Measurements from ENCODE around the gene LNX1. TPM values are rescaled to one million over a fixed set of nuclear protein-coding genes. Genes with fewer than 3 reads are reported as not detected.

Gene LNX1
- total and polyA plus RNA-seq, 2 donors (not counting 3 experiments of a cell fraction or from before 2014, with no cell fraction given), result 0.72 to 1.3 TPM

DNA sequence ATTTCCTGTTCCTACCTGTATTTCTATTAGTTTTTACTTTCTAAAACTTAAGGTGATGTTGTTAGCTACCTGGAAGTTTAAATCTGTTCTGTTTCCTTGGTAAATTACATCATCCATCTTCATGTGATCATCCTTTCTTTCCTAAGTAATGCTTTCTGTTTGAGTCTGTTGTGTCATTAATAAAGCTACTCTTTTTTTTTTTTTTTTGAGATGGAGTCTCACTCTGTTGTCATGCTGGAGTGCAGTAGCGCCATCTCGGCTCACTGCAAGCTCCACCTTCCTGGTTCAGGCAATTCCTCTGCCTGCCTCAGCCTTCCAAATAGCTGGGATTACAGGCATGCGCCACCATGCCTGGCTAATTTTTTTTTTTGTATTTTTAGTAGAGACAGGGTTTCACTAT is 140.5 kb downstream of the LNX1 start:
- Histone ChIP-seq H3K27ac (ENCODE audit: insufficient read depth, low read depth, low read length) (no peak overlapping the region), H2AFZ (ENCODE audit: low read depth, low read length) (no peak overlapping the region), H3K79me2 (ENCODE audit: control insufficient read depth, insufficient read depth, low read length) (no peaks in the 10 kb centered on the region), H4K20me1 (replicated peaks; ENCODE audit: control insufficient read depth, extremely low read depth, insufficient read depth, low read length) (peaks cover 2% of the 10 kb centered on the region), H3K4me3 (replicated peaks in 1 of 3; ENCODE audit: insufficient read depth in 1 of 3, low read depth in 1 of 3, low read length in 3 of 3) (no peak overlapping the region), H3K9me1 (replicated peaks; ENCODE audit: control insufficient read depth, extremely low read depth, insufficient read depth, low read length) (no peaks in the 10 kb centered on the region), H3K4me1 (ENCODE audit: control insufficient read depth, extremely low read depth, insufficient read depth, low read length) (no peaks in the 10 kb centered on the region), H3K9ac (replicated peaks; ENCODE audit: extremely low read depth, insufficient read depth, low read length) (no peak overlapping the region), H3K27me3 (ENCODE audit: control insufficient read depth in 2 of 2, insufficient read depth in 2 of 2, low read length in 2 of 2) (no peaks in the 10 kb centered on the region), H3K4me2 (ENCODE audit: insufficient read depth, low read length) (no peak overlapping the region), H3K36me3 (ENCODE audit: control insufficient read depth in 2 of 2, extremely low read depth in 1 of 2, insufficient read depth in 2 of 2, low read length in 2 of 2) (peaks cover 3 to 4% of the 10 kb centered on the region in 2 experiments), H3K9me3 (replicated peaks; ENCODE audit: control insufficient read depth, insufficient read depth, low read length) (no peaks in the 10 kb centered on the region)
- no TSS peak for BruUV-seq (replicated peaks)
- dilution Hi-C loops (cut with MboI; ENCODE audit: extremely low pct_ligation_motif_present, low sequenced_read_pairs), result no loop called here
- FAIRE-seq, result no peak
- no peak for DNase-seq (ENCODE audit: low read depth, low spot score)
- ChIA-PET POLR2A (interaction anchor here (0.6 to 0.7 kb wide), 2 partner anchors 362 to 371 kb away, joined by 3 to 6 read pairs; no protein-coding TSS in a partner anchor), CTCF (interaction anchor here (0.9 to 2.0 kb wide), 3 partner anchors 10 to 783 kb away, joined by 3 to 10 read pairs (median 8); no protein-coding TSS in a partner anchor)
- TF ChIP-seq MYC (IDR thresholded peaks at IDR 0.05; ENCODE audit: low read depth, low read length), result no peak
- TF ChIP-seq EZH2 (IDR thresholded peaks at IDR 0.05; ENCODE audit: borderline replicate concordance, low read depth, low read length, severe bottlenecking), result no peak
- TF ChIP-seq, protein P1, sequence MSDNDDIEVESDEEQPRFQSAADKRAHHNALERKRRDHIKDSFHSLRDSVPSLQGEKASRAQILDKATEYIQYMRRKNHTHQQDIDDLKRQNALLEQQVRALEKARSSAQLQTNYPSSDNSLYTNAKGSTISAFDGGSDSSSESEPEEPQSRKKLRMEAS (IDR thresholded peaks at IDR 0.05; ENCODE audit: insufficient read depth, insufficient read length), result no peak
- no peak for TF ChIP-seq POLR2AphosphoS5 (IDR thresholded peaks at IDR 0.05; ENCODE audit: insufficient read depth, low read depth, low read length)
- intact Hi-C loops (cut with micrococcal nuclease), result loop anchor here (10.0 kb wide), 1 partner anchor 436 kb away; no protein-coding TSS in a partner anchor

DNA sequence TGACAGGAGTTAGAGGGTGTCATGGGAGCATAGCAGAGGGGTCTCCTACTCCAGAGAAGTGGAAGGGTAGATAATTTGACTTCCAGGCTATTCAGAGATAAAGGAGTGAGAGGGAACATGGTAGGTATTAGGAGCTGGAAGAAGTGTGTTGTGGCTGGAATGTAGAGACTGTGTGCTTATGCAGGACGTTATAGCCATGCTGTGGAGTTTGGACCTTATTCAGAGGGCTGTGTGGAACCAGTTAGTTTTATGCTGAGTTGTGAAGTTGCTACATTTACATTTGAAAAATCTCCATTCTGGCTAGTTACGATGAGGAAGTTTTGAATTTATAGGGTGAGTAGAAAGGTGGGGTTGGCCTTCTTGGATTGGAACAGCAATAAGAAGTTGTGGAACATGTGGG is 146.3 kb downstream of the LNX1 start:
- H3K4me1 ChIP-seq (ENCODE audit: control insufficient read depth, extremely low read depth, insufficient read depth, low read length), result no peaks in the 10 kb centered on the region
- TF ChIP-seq JUN (IDR thresholded peaks at IDR 0.05; ENCODE audit: borderline replicate concordance, insufficient read depth, insufficient read length, low read depth) (no peak), MYC (IDR thresholded peaks at IDR 0.05; ENCODE audit: low read depth, low read length) (no peak), EZH2 (IDR thresholded peaks at IDR 0.05; ENCODE audit: borderline replicate concordance, low read depth, low read length, severe bottlenecking) (no peak), POLR2A (IDR thresholded peaks at IDR 0.05; ENCODE audit: low read depth, low read length) (no peak), GATA2 (IDR thresholded peaks at IDR 0.05; ENCODE audit: insufficient read depth, insufficient read length, low read depth, low read length) (no peak), POLR2AphosphoS5 (IDR thresholded peaks at IDR 0.05; ENCODE audit: insufficient read depth, low read depth, low read length) (no peak), FOS (IDR thresholded peaks at IDR 0.05; ENCODE audit: borderline replicate concordance, insufficient read depth, low read length) (no peak)
- TF ChIP-seq, protein P2, sequence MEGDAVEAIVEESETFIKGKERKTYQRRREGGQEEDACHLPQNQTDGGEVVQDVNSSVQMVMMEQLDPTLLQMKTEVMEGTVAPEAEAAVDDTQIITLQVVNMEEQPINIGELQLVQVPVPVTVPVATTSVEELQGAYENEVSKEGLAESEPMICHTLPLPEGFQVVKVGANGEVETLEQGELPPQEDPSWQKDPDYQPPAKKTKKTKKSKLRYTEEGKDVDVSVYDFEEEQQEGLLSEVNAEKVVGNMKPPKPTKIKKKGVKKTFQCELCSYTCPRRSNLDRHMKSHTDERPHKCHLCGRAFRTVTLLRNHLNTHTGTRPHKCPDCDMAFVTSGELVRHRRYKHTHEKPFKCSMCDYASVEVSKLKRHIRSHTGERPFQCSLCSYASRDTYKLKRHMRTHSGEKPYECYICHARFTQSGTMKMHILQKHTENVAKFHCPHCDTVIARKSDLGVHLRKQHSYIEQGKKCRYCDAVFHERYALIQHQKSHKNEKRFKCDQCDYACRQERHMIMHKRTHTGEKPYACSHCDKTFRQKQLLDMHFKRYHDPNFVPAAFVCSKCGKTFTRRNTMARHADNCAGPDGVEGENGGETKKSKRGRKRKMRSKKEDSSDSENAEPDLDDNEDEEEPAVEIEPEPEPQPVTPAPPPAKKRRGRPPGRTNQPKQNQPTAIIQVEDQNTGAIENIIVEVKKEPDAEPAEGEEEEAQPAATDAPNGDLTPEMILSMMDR (IDR thresholded peaks at IDR 0.05; ENCODE audit: extremely low read depth in 1 of 2, insufficient read depth in 1 of 2, low read depth in 1 of 2, low read length in 2 of 2), result no peak
- TF ChIP-seq, protein P1 (IDR thresholded peaks at IDR 0.05; ENCODE audit: insufficient read depth, insufficient read length), result no peak
- H3K27ac ChIP-seq (ENCODE audit: insufficient read depth, low read depth, low read length), result no peak overlapping the region
- H3K27me3 ChIP-seq (ENCODE audit: control insufficient read depth in 2 of 2, insufficient read depth in 2 of 2, low read length in 2 of 2), result no peaks in the 10 kb centered on the region
- no peak overlapping the region for H2AFZ ChIP-seq (ENCODE audit: low read depth, low read length)
- no TSS peak for BruUV-seq (replicated peaks)
- no peak overlapping the region for H3K9ac ChIP-seq (replicated peaks; ENCODE audit: extremely low read depth, insufficient read depth, low read length)
- no peaks in the 10 kb centered on the region for H3K79me2 ChIP-seq (ENCODE audit: control insufficient read depth, insufficient read depth, low read length)
- ChIA-PET CTCF (no interaction called here), POLR2A (no interaction called here)
- H3K4me3 ChIP-seq (replicated peaks in 1 of 3; ENCODE audit: insufficient read depth in 1 of 3, low read depth in 1 of 3, low read length in 3 of 3), result no peak overlapping the region
- intact Hi-C loops (cut with micrococcal nuclease) (no loop called here), dilution Hi-C loops (cut with MboI; ENCODE audit: extremely low pct_ligation_motif_present, low sequenced_read_pairs) (no loop called here)
- no peaks in the 10 kb centered on the region for H3K9me1 ChIP-seq (replicated peaks; ENCODE audit: control insufficient read depth, extremely low read depth, insufficient read depth, low read length)
- no peak for FAIRE-seq
- H4K20me1 ChIP-seq (replicated peaks; ENCODE audit: control insufficient read depth, extremely low read depth, insufficient read depth, low read length), result no peaks in the 10 kb centered on the region
- no peak overlapping the region for H3K4me2 ChIP-seq (ENCODE audit: insufficient read depth, low read length)
- no peak for DNase-seq (ENCODE audit: low read depth, low spot score)
- H3K9me3 ChIP-seq (replicated peaks; ENCODE audit: control insufficient read depth, insufficient read depth, low read length), result no peaks in the 10 kb centered on the region
- H3K36me3 ChIP-seq (ENCODE audit: control insufficient read depth in 2 of 2, extremely low read depth in 1 of 2, insufficient read depth in 2 of 2, low read length in 2 of 2), result peaks cover 0 to 3% of the 10 kb centered on the region in 2 experiments

Data from endothelial cell of umbilical vein (primary cell).